HG02759 (cell line): ENCODE results near the gene PFDN5.
A peak's percentile ranks its signal among the peaks of the same experiment; 100 is the strongest.

Experiments used
- ATAC-seq: cut with Tn5 transposase; IDR thresholded peaks from one replicate; pipeline ENCODE4 v1.9.1; 2021; ENCODE audit warnings: mild to moderate bottlenecking, moderate library complexity; ENCODE audit not compliant: unreplicated experiment

Gene PFDN5

GRCh38 chr12:53295070-53295890 is at the start of gene PFDN5:
TSS of gene PFDN5 (plus strand) at chr12:53295542. CDS start at chr12:53295568, 26 bp downstream.
- peak; percentile 90 for ATAC-seq

- ATAC-seq = peak; percentile 90
These were observed 43.6 kb upstream of the PFDN5 start for GRCh38 chr12:53251477-53252348.

DNA sequence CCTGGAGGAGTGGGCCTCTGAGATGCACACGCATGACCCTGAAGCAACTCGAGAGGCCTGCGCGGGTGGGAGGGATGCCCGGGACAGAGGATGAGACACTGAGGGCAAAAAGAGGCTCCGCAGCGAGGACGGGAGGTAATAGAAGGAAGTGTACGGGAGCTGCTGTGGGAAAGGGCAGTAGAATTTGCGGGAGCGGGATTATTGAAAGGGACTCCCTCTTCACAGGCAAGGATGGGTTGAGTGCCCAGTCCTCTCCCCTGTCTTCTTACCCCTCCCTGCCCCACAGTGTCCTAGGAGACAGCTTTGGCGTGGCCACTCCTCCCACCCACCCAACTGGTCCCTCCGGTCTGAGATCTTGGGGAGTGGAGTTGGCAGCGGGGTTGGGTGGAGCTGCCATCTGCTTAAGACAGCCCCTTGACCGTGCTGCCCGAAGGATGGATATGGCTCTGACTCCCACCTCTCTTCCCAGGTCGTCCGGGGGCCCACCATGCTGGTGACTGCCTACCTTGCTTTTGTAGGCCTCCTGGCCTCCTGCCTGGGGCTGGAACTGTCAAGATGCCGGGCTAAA is 42.9 kb upstream of the PFDN5 start:
- ATAC-seq = peak; percentile 2

DNA sequence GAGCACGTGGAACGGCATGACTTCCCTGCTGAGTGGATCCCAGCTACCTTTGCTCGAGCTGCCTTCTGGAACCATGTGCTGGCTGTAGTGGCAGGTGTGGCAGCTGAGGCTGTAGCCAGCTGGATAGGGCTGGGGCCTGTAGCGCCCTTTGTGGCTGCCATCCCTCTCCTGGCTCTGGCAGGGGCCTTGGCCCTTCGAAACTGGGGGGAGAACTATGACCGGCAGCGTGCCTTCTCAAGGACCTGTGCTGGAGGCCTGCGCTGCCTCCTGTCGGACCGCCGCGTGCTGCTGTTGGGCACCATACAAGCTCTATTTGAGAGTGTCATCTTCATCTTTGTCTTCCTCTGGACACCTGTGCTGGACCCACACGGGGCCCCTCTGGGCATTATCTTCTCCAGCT is 42.0 kb upstream of the PFDN5 start:
- no peak for ATAC-seq

DNA sequence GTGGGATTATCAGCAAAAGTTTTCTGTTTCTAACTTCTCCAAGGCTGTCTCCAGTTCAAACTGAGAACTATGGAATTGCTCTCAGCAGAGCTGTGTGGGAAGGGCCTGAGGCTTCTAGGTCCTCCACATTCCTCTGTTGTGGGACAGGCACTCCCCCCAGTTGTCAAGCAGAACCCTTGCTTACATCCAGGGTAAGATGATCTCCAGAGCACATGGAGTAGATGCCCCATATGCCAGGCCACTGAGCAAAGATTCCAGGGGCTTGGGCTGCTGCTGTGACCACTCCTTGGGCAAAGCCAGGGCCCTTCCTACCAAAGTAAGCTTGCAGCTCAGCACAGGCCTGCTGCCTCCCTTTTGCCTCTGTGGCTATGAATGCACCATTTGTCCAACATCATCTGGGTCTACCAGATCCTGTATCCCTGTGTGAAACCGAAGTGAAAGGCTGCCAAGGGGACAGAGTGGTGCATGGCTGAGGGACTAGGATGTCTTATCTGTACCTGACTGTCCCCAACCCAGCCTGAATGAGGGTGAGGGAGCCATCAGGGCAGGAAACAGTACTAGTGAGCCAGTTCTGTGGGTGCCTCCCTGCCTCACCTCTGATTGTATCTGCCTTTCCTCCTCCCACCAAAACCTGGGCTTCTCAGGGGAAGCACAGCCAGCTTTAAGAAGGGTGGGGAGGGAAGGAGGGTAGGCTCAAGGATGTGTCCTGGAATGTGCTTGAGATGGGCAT is 40.4 kb upstream of the PFDN5 start:
- ATAC-seq = no peak

GRCh38 chr12:53255996-53256395 is 39.3 kb upstream of the PFDN5 start:
- ATAC-seq = no peak

- ATAC-seq = no peak
These were observed 36.5 kb upstream of the PFDN5 start for GRCh38 chr12:53258541-53259539.

DNA sequence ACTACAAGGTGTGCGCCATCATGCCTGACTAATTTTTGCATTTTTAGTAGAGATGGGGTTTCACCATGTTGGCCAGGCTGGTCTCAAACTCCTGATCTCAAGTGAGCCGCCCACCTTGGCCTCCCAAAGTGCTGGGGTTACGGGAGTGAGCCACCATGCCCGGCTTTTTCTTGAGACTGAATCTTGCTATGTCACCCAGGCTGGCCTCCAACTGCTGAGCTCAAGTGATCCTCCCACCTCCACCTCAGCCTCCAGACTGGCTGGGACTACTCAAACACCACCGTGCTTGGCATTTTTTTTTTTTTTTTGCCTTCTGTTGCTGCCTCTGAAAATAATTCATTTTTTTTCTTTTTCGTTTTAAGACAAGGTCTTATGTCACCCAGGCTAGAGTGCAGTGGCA is 35.5 kb upstream of the PFDN5 start:
- no peak for ATAC-seq

DNA sequence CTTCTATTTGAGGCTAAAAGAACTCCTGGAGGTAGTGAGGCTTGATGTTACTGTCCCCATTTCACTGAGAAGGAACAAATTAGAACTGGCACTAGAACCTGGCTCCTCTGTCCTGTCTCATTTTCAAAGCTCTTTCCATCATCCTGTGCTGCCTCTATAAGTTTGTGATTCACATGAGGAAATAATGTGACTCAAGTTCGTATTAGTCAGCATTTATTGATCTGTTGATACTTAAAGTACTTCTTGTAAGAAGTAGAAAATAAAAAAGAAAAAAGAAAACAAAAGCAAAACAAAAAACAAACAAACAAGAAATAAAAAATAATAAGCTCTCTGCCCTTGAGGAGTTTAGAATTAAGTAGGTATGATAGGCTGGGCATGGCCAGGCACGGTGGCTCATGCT is 29.6 kb upstream of the PFDN5 start:
- ATAC-seq = no peak

DNA sequence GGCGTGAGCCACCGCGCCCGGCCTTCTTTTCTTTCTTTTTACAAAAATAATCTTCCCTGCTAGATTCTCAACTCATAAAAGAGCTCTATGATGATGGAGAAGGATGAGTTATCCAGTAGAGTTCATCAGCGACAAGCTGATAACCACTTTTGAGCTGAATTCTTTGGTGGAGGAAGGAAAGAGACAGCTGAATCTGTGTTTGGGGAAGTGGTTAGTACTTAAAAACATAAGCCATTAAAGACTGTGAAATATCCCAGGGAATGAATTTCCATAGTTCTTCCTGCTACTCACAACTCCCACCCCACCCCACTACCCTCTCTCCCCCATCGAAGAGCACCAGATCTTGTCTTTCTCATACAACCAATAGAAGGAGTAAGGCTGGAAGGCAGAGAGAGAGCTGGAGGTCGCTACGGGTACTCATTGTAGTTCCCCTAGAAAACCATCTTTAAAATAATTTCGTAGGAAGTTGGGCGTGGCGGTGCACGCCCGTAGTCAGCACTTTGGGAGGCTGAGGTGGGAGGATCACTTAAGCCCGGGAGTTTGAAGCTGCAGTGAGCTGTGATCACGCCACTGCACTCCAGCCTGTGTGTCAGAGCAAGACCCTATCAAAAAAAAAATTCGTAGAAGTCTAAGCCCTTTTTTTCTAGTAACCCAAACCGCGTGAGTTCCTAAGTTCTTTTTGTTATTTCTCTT is 27.9 kb upstream of the PFDN5 start:
- ATAC-seq = peak; percentile 9

GRCh38 chr12:53267999-53268629 is 27.2 kb upstream of the PFDN5 start, which contains the start of gene ESPL1:
TSS of gene ESPL1 (plus strand) at chr12:53268299. CDS start at chr12:53268767, 468 bp downstream.
- ATAC-seq = peak; percentile 92

GRCh38 chr12:53268630-53269562 is 26.4 kb upstream of the PFDN5 start:
- peak; percentile 2 for ATAC-seq

GRCh38 chr12:53274445-53274844 is 20.9 kb upstream of the PFDN5 start:
- no peak for ATAC-seq

- ATAC-seq = no peak
These were observed 18.8 kb upstream of the PFDN5 start for GRCh38 chr12:53276511-53276910.

GRCh38 chr12:53277981-53278380 is 17.4 kb upstream of the PFDN5 start:
- ATAC-seq = no peak

GRCh38 chr12:53279283-53279869 is 16.0 kb upstream of the PFDN5 start:
- no peak for ATAC-seq

DNA sequence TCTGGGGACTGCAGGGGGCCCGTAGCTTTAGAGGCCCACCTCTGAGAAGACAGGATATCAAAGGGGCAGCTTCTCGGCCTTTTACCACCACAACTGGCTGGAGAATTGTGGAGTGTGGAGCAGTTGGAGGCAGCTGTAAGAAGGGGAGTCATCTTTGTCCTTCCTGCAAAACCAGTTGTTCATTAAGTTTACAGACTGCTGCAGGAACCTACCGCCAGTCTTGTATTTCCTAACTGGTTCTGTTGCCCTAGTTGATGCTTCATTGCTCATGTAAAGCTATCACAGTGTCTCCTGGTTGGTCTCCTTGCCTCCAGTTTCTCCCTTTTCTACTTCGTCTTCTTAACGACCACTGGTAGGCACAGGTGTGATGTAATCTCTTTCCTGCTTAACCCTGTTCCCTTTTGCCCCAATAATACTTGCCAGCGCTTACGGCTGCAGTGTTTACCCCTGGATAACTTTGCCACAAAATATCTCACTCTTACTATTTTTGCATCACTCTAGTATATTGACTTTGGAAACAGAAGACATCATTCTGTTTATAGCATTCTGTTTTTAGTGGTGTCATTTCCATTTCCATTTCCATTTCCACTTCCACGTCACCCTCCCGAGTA is 15.3 kb upstream of the PFDN5 start:
- no peak for ATAC-seq
